ENCODE measurements around the gene ETDB.
"Not testable (repeated sequence)": the region's sequence is repeated elsewhere in the genome, so short reads cannot be mapped to it uniquely, and the experiment has no call there.

The ETDB gene

GRCh38 chrX:135120056-135120576, at the start of gene ETDB:
Gene ETDB (minus strand): TSS chrX:135120526. CDS start chrX:135119261, 1,265 bp downstream.
- DNase-seq (ENCODE audit: low spot score): not testable (repeated sequence)

GRCh38 chrX:135169534-135169933, 49.2 kb upstream of the ETDB start:
- DNase-seq (ENCODE audit: low spot score): not testable (repeated sequence)

GRCh38 chrX:135168486-135168885, 48.2 kb upstream of the ETDB start:
- no peak for DNase-seq (ENCODE audit: low spot score)

GRCh38 chrX:135154688-135155087, 34.4 kb upstream of the ETDB start:
- DNase-seq (ENCODE audit: low spot score): not testable (repeated sequence)

- DNase-seq (ENCODE audit: low spot score): not testable (repeated sequence)
Observed at GRCh38 chrX:135126145-135126544, 5.8 kb upstream of the ETDB start.

GRCh38 chrX:135116064-135116463, 4.3 kb downstream of the ETDB start:
- not testable (repeated sequence) for DNase-seq (ENCODE audit: low spot score)

- no peak for DNase-seq (ENCODE audit: low spot score)
Observed at GRCh38 chrX:135114392-135114791, 5.9 kb downstream of the ETDB start.

GRCh38 chrX:135112743-135113142, 7.6 kb downstream of the ETDB start:
- no peak for DNase-seq (ENCODE audit: low spot score)

- DNase-seq (ENCODE audit: low spot score): peak; percentile 11
Observed at GRCh38 chrX:135112096-135112729, 8.1 kb downstream of the ETDB start.

GRCh38 chrX:135109554-135109953, 10.8 kb downstream of the ETDB start:
- no peak for DNase-seq (ENCODE audit: low spot score)

- DNase-seq (ENCODE audit: low spot score): no peak
Observed at GRCh38 chrX:135099493-135099783, 20.9 kb downstream of the ETDB start.

- not testable (repeated sequence) for DNase-seq (ENCODE audit: low spot score)
Observed at GRCh38 chrX:135097196-135097744, 23.1 kb downstream of the ETDB start.

GRCh38 chrX:135095715-135096114, 24.6 kb downstream of the ETDB start:
- no peak for DNase-seq (ENCODE audit: low spot score)

- no peak for DNase-seq (ENCODE audit: low spot score)
Observed at GRCh38 chrX:135094726-135095125, 25.6 kb downstream of the ETDB start.

GRCh38 chrX:135089126-135089525, 31.2 kb downstream of the ETDB start:
- no peak for DNase-seq (ENCODE audit: low spot score)

GRCh38 chrX:135087867-135088266, 32.5 kb downstream of the ETDB start:
- DNase-seq (ENCODE audit: low spot score): no peak

GRCh38 chrX:135086197-135086854, 34.0 kb downstream of the ETDB start:
- DNase-seq (ENCODE audit: low spot score): peak; percentile 53

- DNase-seq (ENCODE audit: low spot score): no peak
Observed at GRCh38 chrX:135081693-135082404, 38.5 kb downstream of the ETDB start.
